Adrenal gland (tissue), 12 donors: ENCODE measurements around the gene ANKRD42. TPM values are rescaled to one million over a fixed set of nuclear protein-coding genes. Genes with fewer than 3 reads are reported as not detected.

Source experiments
- DNase-seq, 7 donors: peaks; one replicate each; pipeline ENCODE4 v3.0.0-alpha.2; 2019 to 2020
- H3K27ac ChIP-seq, 5 donors: fragments of 200-600 bp; sonication (generic) in 4 of 5; 1 replicate in 3 of 5; 2 replicates in 2 of 5; pipeline versions ENCODE4 v1.5.1 to v1.8.0; 2016 to 2020; ENCODE audit warnings: mild to moderate bottlenecking in 1 of 5
- H3K27me3 ChIP-seq: fragments of 200-600 bp; 2 replicates; pipeline ENCODE4 v1.8.0; 2021
- H3K36me3 ChIP-seq, 2 donors: fragments of 200-600 bp; replicated peaks in 1 of 2; 1 replicate in 1 of 2; 2 replicates in 1 of 2; pipeline versions ENCODE4 v1.5.1 to v1.8.0; 2018 to 2022
- H3K4me1 ChIP-seq, 2 donors: fragments of 200-600 bp; replicated peaks in 1 of 2; 1 replicate in 1 of 2; 2 replicates in 1 of 2; pipeline versions ENCODE4 v1.5.1 to v1.8.0; 2018 to 2021
- H3K4me3 ChIP-seq, 4 donors: fragments of 200-600 bp; sonication (generic) in 3 of 4; one replicate each; pipeline ENCODE4 v1.5.1; 2016 to 2018
- H3K9me3 ChIP-seq, 3 donors: fragments of 200-600 bp; sonication (generic) in 1 of 3; replicated peaks in 1 of 3; 1 replicate in 2 of 3; 2 replicates in 1 of 3; pipeline versions ENCODE4 v1.5.1 to v1.8.0; 2016 to 2021
- POLR2A ChIP-seq, 2 donors: fragments of 450-650 bp; IDR thresholded peaks; one replicate each; pipeline ENCODE4 v1.6.1; 2017; ENCODE audit warnings: antibody characterized with exemption in 2 of 2, mild to moderate bottlenecking in 2 of 2, moderate library complexity in 1 of 2
- WGBS, 4 donors: extraction: QIAGEN DNeasy Blood & Tissue Kit in 2 of 4; methylation state at CpG; one replicate each; pipeline versions ENCODE4 v1.1.5 to v1.1.7; 2013 to 2017; 5-methylcytosine and 5-hydroxymethylcytosine counted together
- intact Hi-C, 2 donors: fragments of 100-400 bp; cut with DNase I; formaldehyde crosslinking; loops; one replicate each; pipeline versions ENCODE4 v1.14.1 to v1.15.0; 2022 to 2023
- polyA plus RNA-seq, 3 donors: library from polyadenylated mRNA; stranded (reverse); fragments of 200-250 nt in 2 of 3; fragments of 350-450 nt in 1 of 3; fragmentation: Illumina TruSeq in 1 of 3; extraction: RNeasy Lipid Tissue Mini Kit (QIAGEN cat#74804) in 1 of 3; gene quantifications; one replicate each; pipeline ENCODE4 v1.2.3, GENCODE V29; 2013 to 2014
- total RNA-seq, 9 donors: library from RNA; depleted of rRNA in 4 of 9; stranded (reverse); fragments of >200 nt in 4 of 9; fragments of 120-200 nt in 1 of 9; fragmentation: NEBNext Ultra II Directional in 1 of 9; extraction: Animal tissue kit (Norgen Biotek cat#: 25700) in 1 of 9; gene quantifications; one replicate each; pipeline versions ENCODE4 v1.1.0 to v1.2.4, GENCODE V29; 2013 to 2023
- TF ChIP-seq, protein P1 (sequence below), 6 experiments: fragments of 450-650 bp in 4 of 6; fragments of 200-600 bp in 2 of 6; sonication (generic) in 1 of 6; IDR thresholded peaks; 1 replicate in 5 of 6; 2 replicates in 1 of 6; pipeline versions ENCODE4 v1.5.1 to v1.8.0; 2016 to 2021; ENCODE audit warnings: antibody characterized with exemption in 6 of 6, mild to moderate bottlenecking in 2 of 6, moderate library complexity in 1 of 6
- donor health status: healthy with polysubstance abuse.
- donor health status: Bipolar disorder and iron deficiency.
- donor health status: DM: yes; HTN: yes; CAD: no.
- donor health status: DM: no; HTN: no; CAD: no.
- donor health status: DM: no; HTN: no; CAD: no.
- donor health status: DM: yes; HTN: yes; CAD: no.

ANKRD42 gene
- total and polyA plus RNA-seq, 12 donors, result 9.0 to 34.3 (median 23.3) TPM

DNA sequence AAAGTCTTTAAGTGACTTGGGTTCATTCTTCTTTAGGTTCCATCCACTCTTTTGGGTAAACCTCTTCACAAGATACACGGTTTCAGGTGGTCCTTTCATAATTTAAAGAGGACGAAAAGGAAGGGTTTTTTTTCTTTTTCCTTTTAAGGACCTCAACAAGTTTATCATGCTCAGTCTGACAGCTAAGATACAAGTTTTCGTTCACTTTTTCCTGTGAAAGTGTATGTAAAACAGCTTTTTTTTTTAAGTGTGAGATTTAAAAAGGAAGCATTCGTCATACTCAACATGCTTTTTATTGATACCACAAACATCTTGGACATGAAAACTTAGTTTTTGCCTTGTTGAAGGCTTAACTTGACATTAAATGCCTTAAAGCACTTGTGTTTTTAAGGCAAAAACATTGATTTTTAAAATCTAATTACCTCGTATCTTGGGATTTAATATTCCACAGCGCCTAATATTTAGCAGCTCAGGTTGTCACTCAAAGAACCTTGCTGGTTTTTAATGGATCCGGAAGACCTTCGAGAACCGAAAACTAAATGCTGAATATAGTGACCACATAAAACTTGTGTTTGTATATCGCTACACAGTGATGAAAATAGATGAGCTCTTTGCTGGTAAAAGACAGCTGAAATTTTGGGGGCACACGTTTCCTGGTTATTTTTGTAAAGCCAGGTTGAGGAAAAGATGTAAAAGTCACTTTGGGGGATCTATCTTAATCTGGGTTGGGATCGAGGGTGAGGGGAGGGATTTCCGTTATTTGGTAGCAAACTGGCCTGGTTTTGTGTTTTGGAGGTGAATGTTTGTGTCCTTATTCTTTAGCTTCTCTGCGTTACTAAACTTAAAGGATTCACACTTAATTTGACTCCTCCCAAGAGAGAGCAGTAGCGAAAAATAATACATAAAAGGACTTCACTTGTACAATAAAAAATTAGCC, 34.3 kb upstream of the ANKRD42 start:
- Histone ChIP-seq H3K27me3 (no peaks in the 10 kb centered on the region), H3K27ac (peak overlapping the region in 3 of 5 donors; percentile 0 to 100 (median 98)), H3K36me3 (peaks cover 0 to 2% of the 10 kb centered on the region in 2 donors), H3K4me3 (peak overlapping the region; percentile 41 to 96 (median 53)), H3K9me3 (no peaks in the 10 kb centered on the region), H3K4me1 (peaks cover 9 to 49% of the 10 kb centered on the region in 2 donors)
- intact Hi-C loops, result loop anchor here in 1 of 2 donors (10.0 kb wide), 1 partner anchor 254 kb away; the partner anchor contains the start of genes DDIAS and PRCP
- TF ChIP-seq, protein P1, sequence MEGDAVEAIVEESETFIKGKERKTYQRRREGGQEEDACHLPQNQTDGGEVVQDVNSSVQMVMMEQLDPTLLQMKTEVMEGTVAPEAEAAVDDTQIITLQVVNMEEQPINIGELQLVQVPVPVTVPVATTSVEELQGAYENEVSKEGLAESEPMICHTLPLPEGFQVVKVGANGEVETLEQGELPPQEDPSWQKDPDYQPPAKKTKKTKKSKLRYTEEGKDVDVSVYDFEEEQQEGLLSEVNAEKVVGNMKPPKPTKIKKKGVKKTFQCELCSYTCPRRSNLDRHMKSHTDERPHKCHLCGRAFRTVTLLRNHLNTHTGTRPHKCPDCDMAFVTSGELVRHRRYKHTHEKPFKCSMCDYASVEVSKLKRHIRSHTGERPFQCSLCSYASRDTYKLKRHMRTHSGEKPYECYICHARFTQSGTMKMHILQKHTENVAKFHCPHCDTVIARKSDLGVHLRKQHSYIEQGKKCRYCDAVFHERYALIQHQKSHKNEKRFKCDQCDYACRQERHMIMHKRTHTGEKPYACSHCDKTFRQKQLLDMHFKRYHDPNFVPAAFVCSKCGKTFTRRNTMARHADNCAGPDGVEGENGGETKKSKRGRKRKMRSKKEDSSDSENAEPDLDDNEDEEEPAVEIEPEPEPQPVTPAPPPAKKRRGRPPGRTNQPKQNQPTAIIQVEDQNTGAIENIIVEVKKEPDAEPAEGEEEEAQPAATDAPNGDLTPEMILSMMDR (IDR thresholded peaks at IDR 0.05), result no peak
- no peak for TF ChIP-seq POLR2A (IDR thresholded peaks at IDR 0.05)
- no peak for DNase-seq
- 2 to 7% (median 5%) methylated on average over 15 of the region's 15 CpGs for WGBS, 4 donors

GRCh38 chr11:83159902-83160865, 33.3 kb upstream of the ANKRD42 start:
- Histone ChIP-seq H3K9me3 (no peaks in the 10 kb centered on the region), H3K27me3 (no peaks in the 10 kb centered on the region), H3K36me3 (peaks cover 0 to 11% of the 10 kb centered on the region in 2 donors), H3K4me1 (peaks cover 9 to 49% of the 10 kb centered on the region in 2 donors), H3K27ac (peak overlapping the region in 4 of 5 donors; percentile 19 to 100 (median 37)), H3K4me3 (peak overlapping the region in 2 of 4 donors; percentile 61 to 96)
- peak in 2 of 7 donors; percentile 21 to 27 for DNase-seq
- TF ChIP-seq, protein P1 (IDR thresholded peaks at IDR 0.05), result no peak
- TF ChIP-seq POLR2A (IDR thresholded peaks at IDR 0.05), result no peak
- intact Hi-C loops, result loop anchor here in 1 of 2 donors (10.0 kb wide), 1 partner anchor 255 kb away; the partner anchor contains the start of genes DDIAS and PRCP
- 15 to 23% (median 19%) methylated on average over 6 of the region's 6 CpGs for WGBS, 4 donors

DNA sequence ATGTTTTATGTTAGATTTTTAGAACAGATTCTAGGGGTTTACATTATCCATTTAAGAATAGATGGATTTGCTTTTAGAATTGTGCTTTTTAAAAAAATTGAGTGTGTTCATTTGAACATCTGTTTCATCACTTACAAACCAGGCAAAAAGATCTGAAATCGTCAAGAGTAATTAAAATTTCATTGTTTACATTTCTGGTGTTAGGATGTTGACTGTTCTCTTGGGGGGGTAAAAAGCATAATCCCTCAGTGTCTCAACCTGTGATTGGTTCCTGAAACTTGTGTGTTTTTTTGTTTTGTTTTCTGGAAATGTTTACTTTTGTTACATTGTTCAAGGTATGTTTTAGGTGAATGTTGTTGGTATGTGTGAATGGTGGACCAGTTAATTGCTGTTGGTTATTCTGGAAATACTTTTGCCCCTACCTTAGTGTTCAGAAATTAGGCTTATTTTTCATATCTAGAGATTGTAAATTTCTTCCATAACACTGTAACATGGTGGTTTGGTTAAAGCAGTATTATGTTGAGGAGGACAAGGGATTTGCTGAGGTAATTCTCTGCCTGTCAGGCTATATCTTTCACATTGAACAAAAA, 31.8 kb upstream of the ANKRD42 start:
- Histone ChIP-seq H3K27me3 (no peaks in the 10 kb centered on the region), H3K9me3 (no peaks in the 10 kb centered on the region), H3K4me3 (no peak overlapping the region), H3K4me1 (peaks cover 9 to 43% of the 10 kb centered on the region in 2 donors), H3K36me3 (peaks cover 0 to 24% of the 10 kb centered on the region in 2 donors), H3K27ac (no peak overlapping the region)
- DNase-seq, result no peak
- WGBS, 4 donors, result 48 to 74% (median 63%) methylated on average over 1 of the region's 1 CpG
- intact Hi-C loops, result no loop called here
- TF ChIP-seq, protein P1 (IDR thresholded peaks at IDR 0.05), result no peak
- no peak for TF ChIP-seq POLR2A (IDR thresholded peaks at IDR 0.05)
